GM21619 (cell line): ENCODE measurements around the gene SMARCA1.

Experiments used
- ATAC-seq: cut with Tn5 transposase; IDR thresholded peaks from one replicate; pipeline ENCODE4 v1.9.1; 2021; ENCODE audit not compliant: unreplicated experiment

Gene SMARCA1

DNA sequence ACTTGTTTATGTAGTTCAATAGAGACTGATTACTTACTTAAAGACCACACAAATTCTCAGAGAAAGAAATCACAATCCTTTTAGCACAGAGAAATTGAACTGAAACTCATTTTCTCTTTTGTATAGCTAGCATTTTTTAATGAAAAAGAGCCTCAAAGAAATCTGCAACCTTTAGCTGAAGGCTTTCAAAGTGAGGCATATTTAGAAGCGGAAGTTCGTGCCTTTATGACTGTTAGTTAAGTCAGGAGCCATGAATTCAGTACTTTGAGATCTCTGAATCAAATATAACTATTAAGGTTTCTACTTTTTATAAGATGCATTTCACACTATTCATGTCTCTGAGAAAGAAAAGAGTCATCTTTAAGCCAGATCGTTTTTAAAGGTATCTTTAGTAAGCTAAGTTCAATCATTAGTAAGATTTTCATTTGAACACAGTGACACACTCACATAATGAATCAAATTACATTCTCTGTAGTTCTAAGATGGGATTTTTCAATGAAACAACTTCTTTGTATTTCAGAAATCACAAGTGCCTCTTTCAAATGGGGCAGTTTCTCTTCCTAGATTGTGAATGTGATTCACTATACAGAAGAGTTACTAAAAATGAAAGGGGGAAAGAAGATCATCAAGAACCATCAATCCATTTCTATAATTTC lies 61.4 kb downstream of the SMARCA1 start:
- ATAC-seq = no peak

DNA sequence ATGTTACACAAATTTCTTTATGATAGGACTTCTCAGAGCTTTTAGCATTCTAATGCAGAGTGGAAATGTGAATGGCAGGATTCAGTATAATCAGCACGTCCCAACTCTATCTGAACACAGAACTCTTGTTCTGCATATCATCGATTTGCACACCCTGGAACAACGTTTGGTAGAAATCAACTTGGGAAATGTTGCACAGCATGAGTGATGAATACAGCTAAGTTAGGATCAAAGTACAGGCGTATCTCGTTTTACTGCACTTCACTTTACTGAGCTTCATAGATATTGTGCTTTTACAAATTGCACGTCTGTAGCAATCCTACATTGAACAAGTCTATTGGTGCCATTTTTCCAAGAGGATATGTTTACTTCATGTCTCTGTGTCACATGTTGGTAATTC lies 70.8 kb downstream of the SMARCA1 start:
- ATAC-seq = no peak

DNA sequence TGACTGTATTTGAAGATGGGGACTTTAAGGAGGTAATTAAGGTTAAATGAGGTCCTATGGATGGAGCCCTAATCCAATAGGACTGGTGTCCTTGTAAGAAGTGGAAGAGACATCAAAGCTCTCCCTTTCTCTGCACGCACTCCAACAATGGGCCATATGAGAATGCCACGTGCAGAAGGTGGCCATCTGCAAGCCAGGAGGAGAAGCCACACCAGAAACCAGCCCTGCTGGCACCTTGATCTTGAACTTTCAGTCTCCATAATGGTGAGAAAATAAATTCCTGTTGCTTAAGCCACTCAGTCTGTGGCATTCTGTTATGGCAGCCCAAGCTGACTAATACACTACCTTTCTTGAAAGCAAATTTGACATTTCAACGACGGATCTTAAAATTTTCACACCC lies 73.2 kb downstream of the SMARCA1 start:
- no peak for ATAC-seq

DNA sequence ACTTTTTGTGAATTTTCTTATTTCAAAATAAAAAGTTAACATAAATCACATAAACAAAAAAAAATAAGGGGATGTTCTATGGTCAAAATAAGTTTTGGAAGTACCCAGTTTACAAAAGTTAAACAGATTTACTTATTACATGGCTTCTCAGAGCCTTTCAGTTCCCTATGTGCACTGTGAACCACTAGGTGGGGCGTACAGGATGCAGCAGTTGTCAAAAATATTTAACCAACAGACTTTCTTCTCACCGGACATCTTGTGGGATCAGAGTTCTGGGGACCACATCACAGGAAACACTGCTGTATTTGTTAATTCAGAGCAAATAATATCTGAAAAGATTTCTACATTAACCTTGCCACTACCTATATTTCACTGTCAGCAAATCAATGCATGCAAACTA lies 74.1 kb downstream of the SMARCA1 start:
- ATAC-seq = no peak

DNA sequence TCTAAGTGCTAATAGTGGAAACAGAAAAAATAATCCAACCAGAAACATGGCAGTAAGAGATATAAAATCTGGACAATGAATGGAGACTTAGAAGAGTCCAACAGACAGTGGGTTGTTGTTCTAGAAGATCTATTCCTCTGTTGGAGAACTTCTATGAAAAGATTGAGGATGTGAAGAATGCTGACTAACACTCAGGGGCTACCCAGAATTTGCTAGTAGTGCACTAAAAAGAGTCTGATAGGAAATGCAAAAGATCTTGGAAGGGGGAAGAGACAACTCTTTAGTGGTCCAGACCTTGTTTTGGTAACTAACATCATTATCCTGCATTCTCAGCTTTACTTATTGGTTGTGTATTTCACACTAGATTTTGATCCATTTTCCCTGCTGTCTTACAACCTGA lies 77.9 kb downstream of the SMARCA1 start:
- ATAC-seq = no peak

DNA sequence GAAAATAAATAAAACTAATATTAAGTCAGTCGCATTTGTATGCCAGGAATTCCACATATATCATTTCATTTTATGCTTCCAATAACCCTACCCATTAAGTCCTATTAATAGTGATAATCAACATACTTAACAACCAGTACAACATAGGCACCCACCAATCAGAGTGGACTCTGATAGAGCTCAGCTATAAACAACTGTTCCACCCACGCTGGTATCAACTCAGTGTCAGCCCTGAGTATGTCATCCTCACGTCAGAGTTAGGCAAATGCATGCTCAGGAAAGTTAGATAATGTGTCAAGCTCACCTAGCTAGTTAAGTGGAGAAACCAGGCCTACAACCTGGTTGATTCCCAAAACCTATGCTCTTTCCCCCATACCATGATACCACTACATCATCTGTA lies 89.3 kb downstream of the SMARCA1 start:
- no peak for ATAC-seq

DNA sequence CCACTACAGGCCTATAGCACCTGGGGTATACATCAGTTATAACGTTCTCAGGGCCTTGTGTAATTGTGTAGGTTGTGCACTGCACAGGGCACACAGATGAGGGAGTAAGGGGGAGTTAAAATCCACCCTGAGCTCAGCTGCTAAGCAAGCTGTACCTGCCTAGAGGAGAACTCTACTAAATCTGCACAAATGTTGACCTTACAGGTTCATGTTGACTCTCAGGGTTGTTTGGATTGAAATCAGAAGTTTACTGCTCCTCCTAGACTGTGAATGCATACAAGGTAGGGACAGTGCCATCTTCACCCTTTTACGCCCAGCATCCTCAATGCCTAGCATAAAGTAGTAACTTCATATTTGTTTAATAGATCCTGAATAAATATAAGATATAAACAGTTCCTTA lies 89.8 kb downstream of the SMARCA1 start:
- no peak for ATAC-seq

DNA sequence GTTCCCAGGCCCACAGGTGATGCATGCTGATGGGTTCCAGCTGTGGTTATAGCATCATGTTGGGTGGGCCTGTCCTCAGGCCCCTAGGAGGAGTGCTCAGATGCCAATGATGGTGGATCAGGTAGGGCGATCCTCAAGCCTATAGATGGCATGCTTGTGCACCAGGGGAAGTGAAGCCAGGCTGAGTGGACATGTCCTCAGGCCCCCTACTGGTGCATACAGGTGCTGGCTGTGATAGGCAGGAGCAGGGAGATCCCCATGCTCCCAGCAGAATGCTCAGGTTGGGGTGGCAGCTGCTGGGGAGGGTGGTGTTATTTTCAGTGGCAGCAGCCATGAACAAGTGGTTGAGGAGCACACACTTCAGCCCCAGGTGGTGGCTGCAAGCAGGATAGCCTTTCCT lies 96.0 kb downstream of the SMARCA1 start:
- ATAC-seq = no peak

DNA sequence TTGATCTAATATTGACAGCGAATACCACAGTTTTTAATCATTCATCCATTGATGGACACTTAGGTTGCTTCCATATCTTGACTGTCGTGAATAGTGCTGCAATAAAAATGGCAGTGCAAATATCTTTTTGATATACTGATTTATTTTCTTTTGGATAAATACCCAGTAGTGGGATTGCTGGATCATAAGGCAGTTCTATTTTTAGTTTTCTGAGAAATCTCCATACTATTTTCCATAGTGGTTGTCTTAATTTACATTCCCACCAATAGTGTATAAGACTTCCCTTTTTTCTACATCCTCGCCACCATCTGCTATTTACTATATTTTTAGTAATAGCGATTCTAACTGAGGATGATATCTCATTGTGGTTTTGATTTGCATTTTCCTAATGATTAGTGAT lies 100.1 kb downstream of the SMARCA1 start:
- ATAC-seq = no peak

DNA sequence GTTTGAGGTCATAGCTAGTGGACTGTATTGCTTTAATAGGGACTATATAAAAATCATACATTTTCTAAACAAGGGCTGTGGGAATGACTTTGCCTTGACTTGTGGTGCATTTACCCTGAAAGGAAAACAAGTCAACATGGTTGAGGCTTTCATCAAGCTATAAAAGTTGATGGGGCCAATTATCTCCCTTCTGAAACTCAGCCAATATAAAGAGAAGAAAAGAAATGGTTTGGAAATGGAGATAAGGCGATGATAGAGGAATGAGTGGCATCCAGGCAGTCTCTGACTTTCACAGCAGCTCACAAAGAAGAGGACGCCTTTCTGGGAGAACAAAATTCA lies 118.7 kb downstream of the SMARCA1 start:
- no peak for ATAC-seq

DNA sequence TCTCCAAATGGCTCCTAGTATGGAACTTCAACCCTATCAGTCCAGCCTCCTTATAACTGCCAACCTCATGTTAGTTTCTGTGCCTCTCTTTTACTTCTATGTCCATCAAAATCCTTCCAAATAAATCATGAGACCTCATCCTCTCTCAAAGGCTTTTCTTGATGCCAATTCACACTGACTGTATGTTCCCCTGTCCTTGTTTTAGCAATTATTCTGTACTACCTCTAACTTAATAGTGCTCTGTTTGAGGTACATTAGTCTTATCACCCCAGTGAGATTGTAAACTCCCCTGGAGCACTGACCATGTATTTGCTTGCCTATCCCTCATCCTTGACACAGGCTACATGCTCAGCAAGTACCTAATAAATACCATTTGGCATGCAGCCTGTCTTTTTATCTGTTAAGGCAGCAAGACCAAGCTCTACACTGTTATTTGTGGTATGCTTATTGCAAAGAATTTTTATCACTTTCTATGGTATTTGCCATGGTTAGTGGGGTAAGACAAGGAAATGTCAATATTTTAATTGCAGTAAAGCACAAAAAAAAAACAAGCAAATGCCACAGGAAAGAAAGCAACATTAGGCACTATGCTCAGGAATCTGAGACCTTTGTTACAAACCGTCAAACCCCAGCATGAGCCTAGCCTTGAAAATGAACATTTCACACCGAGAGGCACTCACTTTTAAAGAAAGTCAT lies 119.2 kb downstream of the SMARCA1 start:
- ATAC-seq = no peak
